ENCODE data around the gene SASH1. TPM values are rescaled to one million over a fixed set of nuclear protein-coding genes. Genes with fewer than 3 reads are reported as not detected.

Gene SASH1
- total and polyA plus RNA-seq, 9 of the 15 experiments (the other 6 are each of a cell fraction or from before 2014, with no cell fraction given) = 0.35 to 3.5 (median 1.6) TPM

DNA sequence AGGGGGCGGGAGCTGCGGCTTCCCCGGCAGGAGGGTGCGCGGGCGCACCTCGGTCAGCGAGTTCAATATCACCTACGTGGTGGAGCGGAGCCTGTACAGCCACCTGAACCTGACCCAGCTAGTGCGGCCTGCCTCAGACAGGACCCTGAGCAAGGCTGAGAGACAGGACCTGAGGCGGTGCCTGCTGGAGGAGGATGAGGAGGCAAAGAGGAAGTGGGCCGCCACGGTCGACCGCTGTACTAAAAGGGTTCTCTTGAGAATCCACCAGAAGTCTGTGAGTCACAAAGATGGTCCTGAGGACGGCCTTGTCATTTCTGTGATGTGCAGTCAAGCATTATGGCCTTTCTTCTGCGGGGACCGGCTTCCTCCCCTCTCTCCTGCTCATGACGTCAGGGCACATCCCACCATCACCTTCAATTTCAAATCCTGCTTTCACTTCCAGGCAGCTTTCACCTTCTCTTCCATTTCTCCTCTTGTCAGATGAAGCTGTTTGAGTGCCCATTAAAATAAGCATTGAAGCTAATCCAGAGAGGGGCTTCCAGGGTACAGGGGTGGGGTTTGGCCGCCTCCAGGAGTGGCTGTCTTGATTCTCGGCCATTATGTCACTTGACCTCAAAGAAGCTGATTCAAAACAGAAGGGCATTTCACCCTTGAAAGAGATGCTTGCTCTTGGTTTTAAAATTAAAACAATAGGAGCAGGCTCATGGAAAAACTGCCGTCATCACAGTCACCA is 177.6 kb downstream of the SASH1 start:
- intact Hi-C loops (cut with micrococcal nuclease) (no loop called here), in situ Hi-C loops (cut with MboI) (no loop called here)
- 34% methylated on average over 20 of the region's 23 CpGs for WGBS (ENCODE audit: insufficient coverage, low coverage, missing lambda C conversion rate)
- Histone ChIP-seq H3K4me3 (no peak overlapping the region), H3K27me3 (ENCODE audit: control insufficient read depth in 2 of 2, insufficient read depth in 2 of 2, low read length in 2 of 2) (peaks cover 16 to 39% of the 10 kb centered on the region in 2 experiments), H4K20me1 (replicated peaks; ENCODE audit: control insufficient read depth, insufficient read depth, low read length) (peaks cover 5% of the 10 kb centered on the region; the same call in 1 of the 2 replicates), H3K9me3 (replicated peaks; ENCODE audit: control insufficient read depth, insufficient read depth, low read depth, low read length) (no peaks in the 10 kb centered on the region), H3K36me3 (ENCODE audit: control insufficient read depth, insufficient read depth, low read length) (no peaks in the 10 kb centered on the region), H3K4me2 (ENCODE audit: insufficient read depth, low read length) (no peak overlapping the region), H3K9me1 (ENCODE audit: control insufficient read depth, insufficient read depth, low read length) (no peaks in the 10 kb centered on the region), H3K27ac (ENCODE audit: extremely low read depth, low read depth, low read length) (no peak overlapping the region), H3K79me2 (ENCODE audit: control insufficient read depth, insufficient read depth, low read length) (no peaks in the 10 kb centered on the region), H2AFZ (ENCODE audit: low read depth, low read length) (no peak overlapping the region), H3K9ac (ENCODE audit: insufficient read depth in 1 of 2, low read depth in 2 of 2, low read length in 2 of 2) (no peak overlapping the region), H3K4me1 (replicated peaks in 1 of 2; ENCODE audit: control insufficient read depth in 2 of 2, insufficient read depth in 2 of 2, low read length in 2 of 2) (peaks cover 0 to 4% of the 10 kb centered on the region in 2 experiments; a peak in 2 of 5 replicates)
- FAIRE-seq = no peak
- POLR2A ChIA-PET = no interaction called here
- ATAC-seq = no peak
- TF ChIP-seq HDAC6 (IDR thresholded peaks at IDR 0.05; ENCODE audit: low read depth, low read length) = no peak
- TF ChIP-seq SPI1 (IDR thresholded peaks at IDR 0.05; ENCODE audit: borderline replicate concordance, low read depth, low read length) = peak; percentile 70
- CTCF ChIA-PET (ENCODE audit: low intra/inter-chr PET ratio) = no interaction called here
- BruUV-seq (replicated peaks) = no TSS peak
- DNase-seq (ENCODE audit: extremely low read depth in 1 of 4, low spot score in 3 of 4) = no peak

DNA sequence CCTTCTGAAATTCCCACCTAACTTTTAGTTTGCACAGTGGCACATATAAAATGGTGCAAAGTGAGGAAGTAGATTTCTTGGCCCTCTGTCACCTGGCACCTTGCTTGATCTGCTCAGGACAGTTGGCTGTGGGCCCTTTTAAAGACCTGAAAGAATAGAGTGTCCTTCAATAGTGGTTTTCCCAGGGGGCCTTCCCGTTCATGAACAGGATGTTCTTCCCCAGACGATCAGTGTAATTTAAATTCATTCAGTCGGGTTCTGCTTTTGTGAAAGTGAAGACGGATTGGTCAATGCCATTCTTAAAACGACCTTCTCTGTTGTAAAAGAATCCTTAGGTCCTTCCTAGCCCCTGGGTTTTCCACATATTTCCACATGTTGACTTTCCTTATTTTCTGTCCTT is 178.5 kb downstream of the SASH1 start:
- H4K20me1 ChIP-seq (replicated peaks; ENCODE audit: control insufficient read depth, insufficient read depth, low read length) = peaks cover 5% of the 10 kb centered on the region; the same call in 1 of the 2 replicates
- ATAC-seq (no peak), DNase-seq (ENCODE audit: extremely low read depth in 1 of 4, low spot score in 3 of 4) (no peak), FAIRE-seq (no peak)
- ChIA-PET POLR2A (no interaction called here), CTCF (ENCODE audit: low intra/inter-chr PET ratio) (no interaction called here)
- no peak overlapping the region for H3K27ac ChIP-seq (ENCODE audit: extremely low read depth, low read depth, low read length)
- in situ Hi-C loops (cut with MboI) (no loop called here), intact Hi-C loops (cut with micrococcal nuclease) (no loop called here)
- peaks cover 16 to 36% of the 10 kb centered on the region in 2 experiments; a peak in 4 of 5 replicates for H3K27me3 ChIP-seq (ENCODE audit: control insufficient read depth in 2 of 2, insufficient read depth in 2 of 2, low read length in 2 of 2)
- no peak for TF ChIP-seq TAF9B (IDR thresholded peaks at IDR 0.05; ENCODE audit: partially characterized antibody)
- TF ChIP-seq, protein P1, sequence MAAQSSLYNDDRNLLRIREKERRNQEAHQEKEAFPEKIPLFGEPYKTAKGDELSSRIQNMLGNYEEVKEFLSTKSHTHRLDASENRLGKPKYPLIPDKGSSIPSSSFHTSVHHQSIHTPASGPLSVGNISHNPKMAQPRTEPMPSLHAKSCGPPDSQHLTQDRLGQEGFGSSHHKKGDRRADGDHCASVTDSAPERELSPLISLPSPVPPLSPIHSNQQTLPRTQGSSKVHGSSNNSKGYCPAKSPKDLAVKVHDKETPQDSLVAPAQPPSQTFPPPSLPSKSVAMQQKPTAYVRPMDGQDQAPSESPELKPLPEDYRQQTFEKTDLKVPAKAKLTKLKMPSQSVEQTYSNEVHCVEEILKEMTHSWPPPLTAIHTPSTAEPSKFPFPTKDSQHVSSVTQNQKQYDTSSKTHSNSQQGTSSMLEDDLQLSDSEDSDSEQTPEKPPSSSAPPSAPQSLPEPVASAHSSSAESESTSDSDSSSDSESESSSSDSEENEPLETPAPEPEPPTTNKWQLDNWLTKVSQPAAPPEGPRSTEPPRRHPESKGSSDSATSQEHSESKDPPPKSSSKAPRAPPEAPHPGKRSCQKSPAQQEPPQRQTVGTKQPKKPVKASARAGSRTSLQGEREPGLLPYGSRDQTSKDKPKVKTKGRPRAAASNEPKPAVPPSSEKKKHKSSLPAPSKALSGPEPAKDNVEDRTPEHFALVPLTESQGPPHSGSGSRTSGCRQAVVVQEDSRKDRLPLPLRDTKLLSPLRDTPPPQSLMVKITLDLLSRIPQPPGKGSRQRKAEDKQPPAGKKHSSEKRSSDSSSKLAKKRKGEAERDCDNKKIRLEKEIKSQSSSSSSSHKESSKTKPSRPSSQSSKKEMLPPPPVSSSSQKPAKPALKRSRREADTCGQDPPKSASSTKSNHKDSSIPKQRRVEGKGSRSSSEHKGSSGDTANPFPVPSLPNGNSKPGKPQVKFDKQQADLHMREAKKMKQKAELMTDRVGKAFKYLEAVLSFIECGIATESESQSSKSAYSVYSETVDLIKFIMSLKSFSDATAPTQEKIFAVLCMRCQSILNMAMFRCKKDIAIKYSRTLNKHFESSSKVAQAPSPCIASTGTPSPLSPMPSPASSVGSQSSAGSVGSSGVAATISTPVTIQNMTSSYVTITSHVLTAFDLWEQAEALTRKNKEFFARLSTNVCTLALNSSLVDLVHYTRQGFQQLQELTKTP (IDR thresholded peaks at IDR 0.05; ENCODE audit: low read depth in 1 of 2, partially characterized antibody in 2 of 2) = no peak
- TF ChIP-seq, protein P2, sequence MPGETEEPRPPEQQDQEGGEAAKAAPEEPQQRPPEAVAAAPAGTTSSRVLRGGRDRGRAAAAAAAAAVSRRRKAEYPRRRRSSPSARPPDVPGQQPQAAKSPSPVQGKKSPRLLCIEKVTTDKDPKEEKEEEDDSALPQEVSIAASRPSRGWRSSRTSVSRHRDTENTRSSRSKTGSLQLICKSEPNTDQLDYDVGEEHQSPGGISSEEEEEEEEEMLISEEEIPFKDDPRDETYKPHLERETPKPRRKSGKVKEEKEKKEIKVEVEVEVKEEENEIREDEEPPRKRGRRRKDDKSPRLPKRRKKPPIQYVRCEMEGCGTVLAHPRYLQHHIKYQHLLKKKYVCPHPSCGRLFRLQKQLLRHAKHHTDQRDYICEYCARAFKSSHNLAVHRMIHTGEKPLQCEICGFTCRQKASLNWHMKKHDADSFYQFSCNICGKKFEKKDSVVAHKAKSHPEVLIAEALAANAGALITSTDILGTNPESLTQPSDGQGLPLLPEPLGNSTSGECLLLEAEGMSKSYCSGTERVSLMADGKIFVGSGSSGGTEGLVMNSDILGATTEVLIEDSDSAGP (CRISPR knock-in tag; IDR thresholded peaks at IDR 0.05) = no peak
- TF ChIP-seq GATA2 (CRISPR knock-in tag; IDR thresholded peaks at IDR 0.05) = no peak
- no peak for TF ChIP-seq MECOM (CRISPR knock-in tag; IDR thresholded peaks at IDR 0.05)
- TF ChIP-seq, protein P3, sequence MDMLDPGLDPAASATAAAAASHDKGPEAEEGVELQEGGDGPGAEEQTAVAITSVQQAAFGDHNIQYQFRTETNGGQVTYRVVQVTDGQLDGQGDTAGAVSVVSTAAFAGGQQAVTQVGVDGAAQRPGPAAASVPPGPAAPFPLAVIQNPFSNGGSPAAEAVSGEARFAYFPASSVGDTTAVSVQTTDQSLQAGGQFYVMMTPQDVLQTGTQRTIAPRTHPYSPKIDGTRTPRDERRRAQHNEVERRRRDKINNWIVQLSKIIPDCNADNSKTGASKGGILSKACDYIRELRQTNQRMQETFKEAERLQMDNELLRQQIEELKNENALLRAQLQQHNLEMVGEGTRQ (CRISPR knock-in tag; IDR thresholded peaks at IDR 0.05) = no peak
- H3K36me3 ChIP-seq (ENCODE audit: control insufficient read depth, insufficient read depth, low read length) = no peaks in the 10 kb centered on the region
- H3K9me3 ChIP-seq (replicated peaks; ENCODE audit: control insufficient read depth, insufficient read depth, low read depth, low read length) = no peaks in the 10 kb centered on the region
- no peaks in the 10 kb centered on the region for H3K79me2 ChIP-seq (ENCODE audit: control insufficient read depth, insufficient read depth, low read length)
- no peak overlapping the region for H2AFZ ChIP-seq (ENCODE audit: low read depth, low read length)
- H3K4me3 ChIP-seq = no peak overlapping the region
- H3K4me2 ChIP-seq (ENCODE audit: insufficient read depth, low read length) = no peak overlapping the region
- no peak overlapping the region for H3K9ac ChIP-seq (ENCODE audit: insufficient read depth in 1 of 2, low read depth in 2 of 2, low read length in 2 of 2)
- H3K4me1 ChIP-seq (replicated peaks in 1 of 2; ENCODE audit: control insufficient read depth in 2 of 2, insufficient read depth in 2 of 2, low read length in 2 of 2) = peaks cover 0 to 4% of the 10 kb centered on the region in 2 experiments; a peak in 2 of 5 replicates
- H3K9me1 ChIP-seq (ENCODE audit: control insufficient read depth, insufficient read depth, low read length) = no peaks in the 10 kb centered on the region
- BruUV-seq (replicated peaks) = no TSS peak
- 3% methylated on average over 5 of the region's 5 CpGs for WGBS (ENCODE audit: insufficient coverage, low coverage, missing lambda C conversion rate)
